Endodermal cell (in vitro differentiated cells): ENCODE data around the gene PTPA. TPM values are rescaled to one million over a fixed set of nuclear protein-coding genes. Genes with fewer than 3 reads are reported as not detected.

Source experiments
- DNase-seq: peaks from one replicate; pipeline ENCODE4 v3.0.0-alpha.2; 2017
- H3K27ac ChIP-seq: 2 replicates; pipeline ENCODE4 v1.5.1; 2013; ENCODE audit warnings: mild to moderate bottlenecking, low read depth, low read length, moderate library complexity
- H3K27me3 ChIP-seq: 2 replicates; pipeline ENCODE4 v1.6.1; 2013; ENCODE audit warnings: mild to moderate bottlenecking, low read length, moderate library complexity; ENCODE audit not compliant: insufficient read depth, control insufficient read depth, poor library complexity, severe bottlenecking
- H3K36me3 ChIP-seq: 2 replicates; pipeline ENCODE4 v1.7.0; 2013; ENCODE audit warnings: mild to moderate bottlenecking, low read length, moderate library complexity; ENCODE audit not compliant: control insufficient read depth, insufficient read depth
- H3K4me1 ChIP-seq: one replicate; pipeline ENCODE4 v1.7.0; 2013; ENCODE audit warnings: low read length; ENCODE audit not compliant: control insufficient read depth, insufficient read depth
- H3K4me3 ChIP-seq: 2 replicates; pipeline ENCODE4 v1.5.1; 2013; ENCODE audit warnings: mild to moderate bottlenecking, low read length, moderate library complexity
- H3K9ac ChIP-seq: 2 replicates; pipeline ENCODE4 v1.6.1; 2013; ENCODE audit warnings: mild to moderate bottlenecking, low read length, moderate library complexity; ENCODE audit not compliant: poor library complexity, severe bottlenecking; ENCODE audit errors: extremely low read depth
- H3K9me3 ChIP-seq: 2 replicates; pipeline ENCODE4 v1.6.1; 2013; ENCODE audit warnings: mild to moderate bottlenecking, low read length, moderate library complexity; ENCODE audit not compliant: control insufficient read depth
- H3K27ac Mint-ChIP-seq: 2 replicates; pipeline ENCODE4 v1.8.0; 2020; ENCODE audit warnings: mixed read lengths
- H3K27me3 Mint-ChIP-seq: 2 replicates; pipeline ENCODE4 v1.8.0; 2021; ENCODE audit warnings: mild to moderate bottlenecking, mixed read lengths; ENCODE audit not compliant: insufficient read depth
- H3K36me3 Mint-ChIP-seq: 2 replicates; pipeline ENCODE4 v1.8.0; 2020; ENCODE audit warnings: low read depth, mixed read lengths
- H3K4me1 Mint-ChIP-seq: 2 replicates; pipeline ENCODE4 v1.8.0; 2020; ENCODE audit warnings: mixed read lengths
- H3K4me3 Mint-ChIP-seq: 2 replicates; pipeline ENCODE4 v1.8.0; 2020; ENCODE audit warnings: mild to moderate bottlenecking, moderate library complexity, mixed read lengths
- H3K9me3 Mint-ChIP-seq: 2 replicates; pipeline ENCODE4 v1.8.0; 2020; ENCODE audit warnings: mild to moderate bottlenecking, mixed read lengths
- WGBS, 2 experiments: methylation state at CpG; one replicate each; pipeline versions ENCODE4 v1.1.5 to v1.1.7; 2013; ENCODE audit warnings: missing lambda C conversion rate in 2 of 2, mixed read lengths in 1 of 2; ENCODE audit not compliant: insufficient coverage in 1 of 2, insufficient read length in 1 of 2; 5-methylcytosine and 5-hydroxymethylcytosine counted together
- total RNA-seq, 2 donors: library from RNA; stranded (reverse); fragmentation: NEBNext Ultra II Directional in 1 of 2; extraction: Animal tissue kit (Norgen Biotek cat#: 25700) in 1 of 2; gene quantifications; 2 replicates in 1 of 2; 3 replicates in 1 of 2; pipeline ENCODE4 v1.2.1, GENCODE V29; 2021
- TF ChIP-seq, protein P1 (sequence below): fragments of 200-600 bp; sonication (generic); conservative IDR thresholded peaks from 2 replicates; pipeline ENCODE4 v1.5.0; 2021; ENCODE audit warnings: antibody characterized with exemption, mild to moderate bottlenecking

The PTPA gene
- total RNA-seq, 2 donors from 2014 or later, result 134 to 139 TPM

GRCh38 chr9:129075996-129076639 is 35.1 kb upstream of the PTPA start:
- Mint-ChIP-seq H3K27me3 (no peaks in the 10 kb centered on the region), H3K4me1 (peaks cover 17% of the 10 kb centered on the region), H3K9me3 (no peaks in the 10 kb centered on the region), H3K27ac (peak overlapping the region; percentile 18), H3K4me3 (no peak overlapping the region), H3K36me3 (no peaks in the 10 kb centered on the region)
- Histone ChIP-seq H3K4me3 (no peak overlapping the region), H3K9me3 (no peaks in the 10 kb centered on the region), H3K36me3 (no peaks in the 10 kb centered on the region), H3K27ac (no peak overlapping the region), H3K27me3 (no peaks in the 10 kb centered on the region), H3K4me1 (no peaks in the 10 kb centered on the region), H3K9ac (no peak overlapping the region)
- DNase-seq, result peak; percentile 20
- TF ChIP-seq, protein P1, sequence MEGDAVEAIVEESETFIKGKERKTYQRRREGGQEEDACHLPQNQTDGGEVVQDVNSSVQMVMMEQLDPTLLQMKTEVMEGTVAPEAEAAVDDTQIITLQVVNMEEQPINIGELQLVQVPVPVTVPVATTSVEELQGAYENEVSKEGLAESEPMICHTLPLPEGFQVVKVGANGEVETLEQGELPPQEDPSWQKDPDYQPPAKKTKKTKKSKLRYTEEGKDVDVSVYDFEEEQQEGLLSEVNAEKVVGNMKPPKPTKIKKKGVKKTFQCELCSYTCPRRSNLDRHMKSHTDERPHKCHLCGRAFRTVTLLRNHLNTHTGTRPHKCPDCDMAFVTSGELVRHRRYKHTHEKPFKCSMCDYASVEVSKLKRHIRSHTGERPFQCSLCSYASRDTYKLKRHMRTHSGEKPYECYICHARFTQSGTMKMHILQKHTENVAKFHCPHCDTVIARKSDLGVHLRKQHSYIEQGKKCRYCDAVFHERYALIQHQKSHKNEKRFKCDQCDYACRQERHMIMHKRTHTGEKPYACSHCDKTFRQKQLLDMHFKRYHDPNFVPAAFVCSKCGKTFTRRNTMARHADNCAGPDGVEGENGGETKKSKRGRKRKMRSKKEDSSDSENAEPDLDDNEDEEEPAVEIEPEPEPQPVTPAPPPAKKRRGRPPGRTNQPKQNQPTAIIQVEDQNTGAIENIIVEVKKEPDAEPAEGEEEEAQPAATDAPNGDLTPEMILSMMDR, result no peak
- whole genome bisulfite sequencing, 2 experiments, result 91 to 95% methylated on average over 11 to 16 of the region's 16 CpGs

DNA sequence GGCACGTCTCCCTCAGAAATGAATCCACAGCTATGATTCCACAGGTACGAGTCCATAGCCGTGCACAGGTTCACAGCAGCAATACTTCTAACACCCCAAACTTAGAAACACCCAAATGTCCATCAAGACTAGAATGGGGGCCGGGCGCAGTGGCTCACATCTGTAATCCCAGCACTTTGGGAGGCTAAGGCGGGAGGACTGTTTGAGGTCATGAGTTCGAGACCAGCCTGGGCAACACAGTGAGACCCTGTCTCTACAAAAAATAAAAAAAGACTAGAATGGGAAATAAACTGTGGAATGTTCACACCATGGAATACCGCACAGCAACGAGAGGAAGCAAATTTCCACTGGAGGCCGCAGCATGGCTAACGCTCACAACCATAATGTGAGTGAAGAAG is 34.6 kb upstream of the PTPA start:
- TF ChIP-seq, protein P1, result no peak
- H3K36me3 Mint-ChIP-seq, result no peaks in the 10 kb centered on the region
- no peak overlapping the region for H3K4me3 Mint-ChIP-seq
- no peak for DNase-seq
- 93 to 94% methylated on average over 6 to 11 of the region's 11 CpGs for WGBS, 2 experiments
- Histone ChIP-seq H3K27ac (no peak overlapping the region), H3K4me3 (no peak overlapping the region), H3K9ac (no peak overlapping the region), H3K4me1 (no peaks in the 10 kb centered on the region), H3K27me3 (no peaks in the 10 kb centered on the region), H3K36me3 (no peaks in the 10 kb centered on the region), H3K9me3 (no peaks in the 10 kb centered on the region)
- no peaks in the 10 kb centered on the region for H3K27me3 Mint-ChIP-seq
- H3K27ac Mint-ChIP-seq, result no peak overlapping the region
- H3K9me3 Mint-ChIP-seq, result no peaks in the 10 kb centered on the region
- peaks cover 14% of the 10 kb centered on the region for H3K4me1 Mint-ChIP-seq

- Histone ChIP-seq H3K27me3 (no peaks in the 10 kb centered on the region), H3K9ac (no peak overlapping the region), H3K36me3 (no peaks in the 10 kb centered on the region), H3K4me3 (no peak overlapping the region), H3K9me3 (no peaks in the 10 kb centered on the region), H3K4me1 (peaks cover 3% of the 10 kb centered on the region), H3K27ac (no peak overlapping the region)
- TF ChIP-seq, protein P1, result no peak
- Mint-ChIP-seq H3K27ac (no peak overlapping the region), H3K4me3 (no peak overlapping the region), H3K9me3 (no peaks in the 10 kb centered on the region), H3K4me1 (peaks cover 9% of the 10 kb centered on the region), H3K27me3 (no peaks in the 10 kb centered on the region), H3K36me3 (no peaks in the 10 kb centered on the region)
- no peak for DNase-seq
- 90 to 93% methylated on average over 6 to 9 of the region's 10 CpGs for WGBS, 2 experiments
Measured at GRCh38 chr9:129077236-129077635, 34.0 kb upstream of the PTPA start.
